ENCODE measurements around the gene STEEP1.
"Not testable (repeated sequence)": the region's sequence is repeated elsewhere in the genome, so short reads cannot be mapped to it uniquely, and the experiment has no call there.

The STEEP1 gene

DNA sequence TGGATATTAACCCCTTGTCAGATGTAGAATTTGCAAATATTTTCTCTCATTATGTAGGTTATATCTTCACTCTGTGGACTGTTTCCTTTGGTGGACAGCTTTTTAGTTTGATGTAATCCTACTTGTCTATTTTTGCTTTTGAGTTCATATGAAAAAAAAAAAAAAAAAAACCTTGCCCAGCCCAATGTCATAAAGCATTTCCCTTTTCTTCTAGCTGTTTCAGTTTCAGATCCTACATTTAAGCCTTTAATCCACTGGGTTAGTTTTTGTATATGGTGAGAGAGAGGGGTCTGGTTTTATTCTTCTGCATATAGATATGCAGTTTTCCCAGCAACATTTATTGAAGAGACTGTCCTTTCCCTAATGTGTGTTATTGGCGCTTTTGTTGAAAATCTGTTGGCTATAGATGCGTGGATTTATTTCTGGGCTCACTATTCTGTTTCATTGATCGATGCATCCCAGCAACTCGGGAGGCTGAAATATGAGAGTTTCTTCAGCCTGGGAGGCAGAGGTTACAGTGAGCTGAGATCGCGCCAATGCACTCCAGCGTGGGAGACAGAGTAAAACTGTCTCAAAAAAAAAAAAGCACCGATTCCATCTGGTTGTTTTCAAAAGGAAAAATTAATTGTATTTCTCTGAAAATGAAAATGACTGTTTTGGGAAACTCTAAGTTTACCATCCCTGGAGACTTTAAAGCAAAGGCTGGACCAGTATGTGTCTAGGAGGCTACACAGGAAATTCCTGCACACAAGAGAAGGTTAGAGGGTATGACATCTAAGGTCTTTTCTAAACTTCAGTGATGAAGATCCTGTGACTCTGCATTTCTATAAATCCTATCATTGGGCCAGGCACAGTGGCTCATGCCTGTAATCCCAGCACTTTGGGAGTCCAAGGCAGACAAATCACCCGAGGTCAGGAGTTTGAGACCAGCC, 35.6 kb downstream of the STEEP1 start:
- DNase-seq: no peak

DNA sequence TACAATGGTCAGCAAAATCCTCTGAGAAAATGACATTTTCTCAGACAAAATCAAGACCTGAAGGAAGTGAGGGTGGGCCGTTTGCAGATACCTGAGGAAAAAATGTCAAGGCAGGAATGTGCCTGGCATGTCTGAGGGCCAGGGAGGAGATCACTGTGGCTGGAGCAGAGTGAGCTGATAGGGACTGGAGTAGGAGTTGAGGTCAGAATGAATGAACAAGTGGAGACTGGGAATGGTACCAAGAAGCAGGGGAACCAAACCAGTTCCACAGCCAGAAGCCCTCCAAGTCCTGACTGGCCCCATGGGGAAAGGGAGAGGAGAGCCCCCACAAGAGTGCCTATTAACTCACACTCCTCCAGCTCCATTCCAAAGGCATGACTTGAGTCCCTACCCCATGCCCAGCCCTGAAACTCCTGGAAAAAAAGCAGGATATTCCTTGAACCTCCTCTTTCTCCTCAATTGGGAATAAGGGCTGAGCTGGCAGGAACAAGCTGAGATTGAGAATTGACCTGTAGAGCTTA, 41.5 kb downstream of the STEEP1 start:
- no peak for DNase-seq

DNA sequence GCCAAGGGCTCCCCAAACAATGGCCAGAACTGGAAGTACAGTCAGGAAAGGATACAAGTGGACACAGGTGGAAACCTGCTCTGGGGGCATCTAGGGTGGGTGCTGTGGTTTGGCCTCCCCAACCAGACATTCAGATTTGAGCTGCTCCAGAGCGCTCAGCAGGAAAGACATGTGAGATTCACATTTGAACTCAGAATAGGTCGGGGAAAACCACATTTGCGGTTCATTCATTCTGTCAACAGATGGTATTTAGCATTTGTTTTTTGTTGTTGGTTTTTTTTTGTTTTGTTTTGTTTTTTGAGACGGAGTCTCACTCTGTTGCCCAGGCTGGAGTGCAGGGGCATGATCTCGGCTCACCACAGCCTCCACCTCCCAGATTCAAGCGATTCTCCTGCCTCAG, 44.0 kb downstream of the STEEP1 start:
- DNase-seq: no peak

DNA sequence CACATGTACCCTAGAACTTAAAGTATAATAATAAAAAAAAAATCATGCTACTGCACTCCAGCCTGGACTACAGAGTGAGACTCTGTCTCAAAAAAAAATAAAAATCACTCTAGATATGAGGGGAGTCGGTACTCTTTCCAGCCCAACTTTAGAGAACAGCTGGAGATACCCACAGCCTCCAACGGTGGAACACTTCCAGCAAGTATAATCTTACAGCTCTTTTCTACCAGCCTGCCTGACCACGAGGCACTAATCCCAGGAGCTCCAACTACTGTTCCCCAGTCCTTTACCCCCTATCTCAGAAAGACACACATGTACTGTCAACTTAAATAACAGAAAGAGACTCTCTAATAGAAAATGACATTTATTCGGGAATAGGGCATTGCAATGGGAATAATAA, 46.8 kb downstream of the STEEP1 start:
- DNase-seq: no peak

DNA sequence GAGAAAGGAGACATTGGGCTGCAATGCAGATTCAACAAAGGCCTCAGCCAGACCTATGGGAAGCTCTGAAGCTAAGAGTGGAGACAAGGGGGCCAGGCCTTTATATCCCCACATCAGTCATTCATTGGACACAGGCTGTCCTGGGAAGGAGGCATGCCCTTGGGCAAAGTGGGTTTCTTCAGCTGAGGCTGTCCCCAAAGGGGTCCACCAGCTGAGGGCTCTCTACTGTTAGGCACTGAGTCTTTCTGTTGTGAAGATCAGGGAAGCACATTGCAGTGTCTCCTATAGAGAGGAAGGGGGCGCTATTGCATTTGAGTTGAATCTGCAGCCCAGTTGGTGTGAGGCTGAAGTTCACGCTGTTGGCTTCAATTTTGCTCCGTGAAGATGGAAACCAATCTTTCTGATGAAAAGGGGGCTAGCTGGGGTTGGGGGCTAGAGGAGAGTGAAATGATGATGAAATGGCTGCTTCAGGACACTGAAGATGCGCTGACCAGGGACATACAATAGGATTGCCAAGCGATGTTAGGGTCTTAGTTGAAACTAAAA, 49.0 kb downstream of the STEEP1 start:
- peak; percentile 12 for DNase-seq

DNA sequence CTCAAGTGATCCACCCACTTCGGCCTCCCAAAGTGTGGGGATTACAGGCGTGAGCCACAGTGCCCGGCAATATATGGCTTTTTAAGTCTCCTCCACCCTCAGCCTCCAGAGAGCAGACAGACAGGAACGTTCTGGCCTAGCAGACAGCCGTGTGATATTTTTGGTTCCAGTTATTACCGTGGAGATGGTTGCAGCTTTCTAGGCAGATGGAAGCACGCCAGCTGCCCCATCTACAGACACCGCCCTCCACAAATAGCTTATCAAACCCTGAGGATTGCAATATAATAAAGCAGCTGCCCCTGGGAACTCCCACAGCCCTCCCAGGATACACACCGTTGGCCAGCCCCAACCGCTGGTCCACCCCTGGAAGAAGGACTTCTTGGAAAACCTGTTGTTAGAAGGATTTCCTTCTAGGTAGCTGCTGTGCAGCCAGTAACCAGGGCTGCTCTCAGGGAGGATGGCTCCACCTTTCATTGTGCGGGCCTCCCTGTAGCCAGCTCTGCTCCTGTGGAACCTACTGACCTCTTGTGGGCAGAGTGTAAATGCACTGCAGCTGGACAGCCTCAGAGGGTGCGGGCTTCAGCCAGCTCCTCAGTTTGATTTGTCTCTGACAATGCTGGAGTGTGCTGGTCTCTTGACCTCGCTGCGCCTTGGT, 52.9 kb downstream of the STEEP1 start:
- no peak for DNase-seq

DNA sequence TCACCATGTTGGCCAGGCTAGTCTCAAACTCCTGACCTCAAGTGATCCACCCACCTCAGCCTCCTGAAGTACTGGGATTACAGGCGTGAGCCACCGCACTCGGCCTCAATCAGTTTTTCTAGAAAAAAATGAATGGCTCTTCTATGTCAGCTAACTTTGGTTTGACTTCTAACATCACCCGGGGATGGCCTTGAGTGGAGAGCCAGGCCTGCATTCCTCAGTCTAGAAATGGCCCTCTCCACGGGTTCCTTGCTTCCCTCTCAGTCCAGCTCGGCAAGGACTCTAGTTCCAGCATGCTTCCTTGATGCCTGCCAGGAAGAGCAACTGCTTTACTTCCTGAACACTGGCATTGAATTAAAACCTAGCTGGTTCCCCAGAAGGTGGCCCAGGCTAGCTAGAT, 58.0 kb downstream of the STEEP1 start:
- no peak for DNase-seq

DNA sequence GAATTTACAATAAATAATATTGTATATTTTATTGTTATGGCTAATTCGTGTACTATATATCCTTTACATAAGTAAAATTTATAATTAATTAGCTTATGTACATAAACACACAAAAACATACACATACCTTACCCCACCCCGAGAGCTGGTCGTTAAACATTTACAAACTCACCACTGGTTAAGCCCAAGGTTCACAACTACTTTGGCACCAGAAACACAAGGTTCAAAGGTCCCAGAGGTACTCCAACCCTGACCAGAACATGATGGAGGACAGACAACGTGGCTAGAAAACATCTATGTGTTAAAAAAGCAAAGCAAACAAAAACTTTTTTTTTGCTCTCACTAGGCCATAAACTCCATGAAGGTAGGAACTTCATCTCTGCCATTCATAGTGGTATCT, 59.3 kb downstream of the STEEP1 start:
- DNase-seq: no peak

DNA sequence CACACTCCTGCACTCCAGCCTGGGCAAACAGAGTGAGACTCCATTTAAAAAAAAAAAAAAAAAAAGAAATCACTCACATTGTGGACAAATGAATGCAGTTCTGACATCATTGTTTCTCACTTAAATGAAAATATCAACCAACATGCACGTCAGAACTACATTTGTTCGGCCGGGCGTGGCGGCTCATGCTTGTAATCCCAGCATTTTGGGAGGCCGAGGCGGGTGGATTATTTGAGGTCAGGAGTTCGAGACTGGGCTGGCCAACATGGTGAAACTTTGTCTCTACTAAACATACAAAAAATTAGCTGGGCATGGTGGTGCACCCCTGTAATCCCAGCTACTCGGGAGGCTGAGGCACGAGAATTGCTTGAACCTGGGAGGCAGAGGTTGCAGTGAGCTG, 60.1 kb downstream of the STEEP1 start:
- not testable (repeated sequence) for DNase-seq

DNA sequence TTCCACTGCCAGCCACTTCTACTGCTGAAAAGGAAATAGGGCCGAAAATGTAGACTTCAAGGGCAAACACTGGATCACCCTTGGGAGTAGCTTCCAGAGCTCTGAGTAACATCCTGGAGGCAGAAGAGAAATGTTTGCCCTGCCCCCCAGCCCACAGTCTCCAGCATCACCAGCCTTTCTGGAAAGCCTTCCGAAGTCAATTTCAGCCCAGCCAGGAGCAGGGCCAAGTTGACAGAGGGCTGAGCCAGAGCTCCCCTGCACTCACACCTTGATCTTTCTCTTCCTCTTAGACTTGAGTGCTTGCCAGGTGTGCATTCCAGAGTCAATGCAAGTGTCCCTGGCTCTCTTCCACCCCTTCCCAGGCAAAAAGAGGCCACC, 61.7 kb downstream of the STEEP1 start:
- no peak for DNase-seq

DNA sequence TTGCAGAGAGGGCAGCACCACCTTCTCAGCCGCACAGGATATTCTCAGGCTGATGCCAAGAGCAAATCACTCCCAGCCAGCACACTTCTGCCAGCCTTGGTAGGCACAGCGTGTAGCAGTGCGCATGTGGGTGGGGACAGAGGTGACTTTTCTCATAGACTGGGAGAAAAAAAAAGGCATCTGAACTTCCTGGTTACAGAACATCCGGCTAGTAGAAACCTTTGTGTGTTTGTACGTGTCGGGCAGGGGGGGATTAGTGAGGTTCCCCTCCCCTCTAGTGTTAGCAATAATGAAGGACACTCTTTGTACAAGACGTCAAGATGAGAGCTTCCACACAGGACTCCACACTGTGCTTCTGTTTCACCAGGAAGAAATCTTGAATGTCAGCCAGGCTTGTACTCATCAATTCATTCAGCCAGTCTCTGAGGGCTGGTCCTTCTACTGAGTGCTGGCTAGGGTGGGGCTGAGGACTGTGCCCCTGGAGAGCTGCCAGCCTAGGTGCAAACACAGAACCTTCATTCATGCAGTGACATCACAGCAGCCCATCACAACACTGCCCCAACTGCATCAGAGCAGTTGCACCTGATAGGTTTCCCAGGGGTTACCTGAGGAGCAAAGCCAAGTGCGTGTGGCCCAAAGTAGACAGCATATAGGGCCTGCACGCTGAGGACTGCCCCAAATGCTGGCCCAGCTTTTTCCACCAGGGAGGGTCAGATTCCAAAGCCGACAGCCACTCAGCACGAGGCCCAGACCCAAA, 62.3 kb downstream of the STEEP1 start:
- no peak for DNase-seq

DNA sequence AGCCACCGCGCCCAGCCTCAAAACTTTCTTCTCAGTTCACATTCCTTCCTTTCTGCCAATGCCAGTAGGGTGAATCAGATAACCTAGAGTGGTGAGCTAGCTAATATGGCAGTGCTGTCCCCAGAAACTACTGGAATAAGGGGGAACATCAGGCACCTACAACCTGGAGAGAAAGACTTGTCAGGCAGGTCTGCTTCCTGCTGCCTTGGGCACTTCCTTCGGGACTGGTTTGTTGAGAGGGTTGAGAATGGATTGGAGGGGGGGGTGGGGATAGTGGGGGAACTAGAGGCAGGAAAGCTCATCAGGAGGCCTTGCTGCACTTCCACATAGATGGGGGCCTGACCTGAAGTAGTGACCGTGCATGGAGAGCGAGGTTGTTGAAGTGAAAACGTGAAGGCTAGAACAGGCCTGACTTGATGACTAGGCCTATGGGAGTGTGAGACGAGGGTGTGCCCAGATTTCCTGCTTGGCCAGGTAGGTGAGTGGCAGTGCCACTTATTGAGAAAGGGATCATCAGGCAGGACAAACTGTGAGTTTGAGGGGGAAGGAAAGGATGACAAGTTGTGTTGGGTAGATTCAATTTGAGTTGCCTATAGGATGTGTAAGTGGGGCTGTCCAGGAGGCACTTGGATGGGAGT, 63.6 kb downstream of the STEEP1 start:
- DNase-seq: no peak

DNA sequence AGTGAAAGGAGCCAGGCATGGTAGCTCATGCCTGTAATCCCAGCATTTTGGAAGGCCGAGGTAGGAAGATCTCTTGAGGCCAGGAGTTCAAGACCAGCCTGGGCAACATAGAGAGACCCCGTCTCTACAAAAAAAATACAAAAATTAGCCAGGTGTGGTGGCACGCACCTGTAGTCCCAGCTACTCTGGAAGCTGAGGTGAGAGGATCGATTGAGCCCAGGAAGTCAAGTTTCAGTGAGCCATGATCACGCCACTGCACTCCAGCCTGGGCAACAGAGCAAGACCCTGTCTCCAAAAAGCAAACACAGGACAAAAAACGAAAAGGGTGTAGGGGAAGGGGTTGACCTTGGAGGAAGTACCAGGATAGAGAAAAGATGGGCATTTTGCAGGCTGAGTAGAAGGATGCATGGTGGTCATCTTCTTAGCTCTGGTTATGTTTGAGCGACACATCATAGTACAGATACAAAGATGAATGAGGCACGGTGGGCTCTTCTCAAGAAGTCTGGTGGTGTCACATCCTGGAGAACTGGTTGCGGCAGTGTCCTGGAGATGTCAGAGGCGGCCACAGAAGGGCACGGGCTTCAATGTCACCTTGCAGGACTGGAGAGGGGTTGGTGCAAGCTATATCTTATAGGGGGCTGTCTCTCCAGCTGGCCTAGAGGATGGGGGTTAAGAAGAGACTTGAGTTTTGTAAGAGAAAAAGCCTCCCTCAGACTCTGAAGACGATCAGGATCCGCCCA, 65.0 kb downstream of the STEEP1 start:
- no peak for DNase-seq

DNA sequence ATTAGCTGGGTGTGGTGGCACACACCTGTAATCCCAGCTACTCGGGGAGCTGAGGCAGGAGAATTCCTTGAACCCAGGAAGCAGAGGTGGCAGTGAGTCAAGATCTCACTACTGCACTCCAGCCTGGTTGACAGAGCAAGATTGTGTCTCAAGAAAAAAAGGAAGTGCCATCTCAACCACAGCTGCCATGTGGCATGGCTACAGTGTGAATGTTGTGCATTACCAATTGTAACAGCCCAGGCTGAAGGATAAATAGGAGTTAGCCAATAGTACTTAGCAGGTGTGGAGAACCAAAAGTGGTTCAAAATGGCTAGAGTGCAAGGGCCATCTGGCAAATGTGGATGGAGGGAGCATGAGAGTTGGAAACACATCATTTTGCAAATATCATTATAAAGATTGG, 68.0 kb downstream of the STEEP1 start:
- no peak for DNase-seq

DNA sequence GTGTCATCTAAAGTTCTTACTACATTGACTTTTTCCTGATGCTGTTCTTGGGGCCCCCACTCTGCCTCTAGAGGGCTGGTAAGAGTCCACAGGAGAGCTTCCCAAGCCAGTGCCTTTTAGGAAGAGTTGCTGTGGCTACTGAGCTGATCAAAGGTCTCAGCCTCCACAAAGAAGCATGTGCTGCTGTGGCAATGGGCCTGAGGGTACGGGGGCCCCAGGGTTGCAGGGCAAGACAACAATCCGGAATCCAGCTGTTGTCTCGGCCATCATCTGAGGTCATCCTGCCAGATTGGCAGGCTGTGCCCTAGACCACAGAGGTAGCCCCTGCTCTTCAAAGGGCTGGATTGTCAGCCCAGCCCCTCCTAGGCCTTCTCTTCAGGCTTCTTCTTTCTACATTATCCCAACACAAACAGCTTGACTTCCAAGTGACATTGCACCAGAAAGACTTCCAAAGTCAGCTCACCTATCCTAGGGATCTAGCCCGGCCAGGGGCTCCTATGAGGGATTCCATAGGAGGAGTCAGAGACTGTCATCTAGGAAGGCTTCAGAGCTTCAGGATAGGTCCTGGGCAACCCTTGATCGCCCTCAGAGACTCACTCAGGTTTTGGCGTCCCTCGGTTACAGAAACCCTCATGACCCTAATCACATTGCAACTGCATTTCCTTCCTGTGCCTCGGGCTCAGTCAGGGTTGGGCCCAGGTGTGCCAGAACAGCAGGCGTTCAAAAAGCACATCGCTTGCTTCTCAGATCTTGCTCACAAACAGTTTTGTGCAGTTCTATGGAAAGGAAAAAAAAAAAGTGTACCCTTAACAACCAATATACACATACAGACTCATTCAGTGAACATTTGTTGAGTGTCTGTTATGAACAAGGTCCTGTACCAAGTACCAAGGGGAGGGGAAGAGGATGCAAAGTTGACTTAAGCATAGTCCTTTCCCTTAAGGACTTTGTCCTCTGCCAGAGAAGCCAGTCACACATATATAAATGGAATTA, 69.2 kb downstream of the STEEP1 start:
- DNase-seq: no peak

DNA sequence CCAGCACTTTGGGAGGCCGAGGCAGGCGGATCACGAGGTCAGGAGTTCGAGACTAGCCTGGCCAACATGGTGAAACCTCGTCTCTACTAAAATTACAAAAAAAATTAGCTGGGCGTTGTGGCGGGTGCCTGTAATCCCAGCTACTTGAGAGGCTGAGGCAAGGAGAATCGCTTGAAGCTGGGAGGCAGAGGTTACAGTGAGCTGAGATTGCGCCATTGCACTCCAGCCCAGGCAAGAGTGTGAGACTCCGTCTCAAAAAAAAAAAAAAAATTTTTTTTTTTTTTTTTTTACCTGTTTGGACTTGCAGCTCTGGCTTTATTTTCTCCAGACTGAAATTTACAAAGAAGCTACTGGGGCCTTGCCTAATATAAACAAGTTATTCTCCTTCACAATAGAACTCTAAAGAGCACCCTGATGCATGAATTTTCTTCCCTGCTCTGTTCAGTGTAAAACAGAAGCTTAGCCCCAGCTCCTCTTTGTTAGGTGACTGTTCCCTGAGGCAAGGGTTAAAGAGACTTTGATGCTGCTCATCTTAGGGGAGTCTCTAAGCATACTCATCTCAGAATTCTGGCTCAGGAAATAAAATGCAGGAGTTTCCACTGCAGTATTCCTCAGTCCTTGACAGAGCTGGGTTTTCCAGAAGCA, 71.2 kb downstream of the STEEP1 start:
- DNase-seq: not testable (repeated sequence)

DNA sequence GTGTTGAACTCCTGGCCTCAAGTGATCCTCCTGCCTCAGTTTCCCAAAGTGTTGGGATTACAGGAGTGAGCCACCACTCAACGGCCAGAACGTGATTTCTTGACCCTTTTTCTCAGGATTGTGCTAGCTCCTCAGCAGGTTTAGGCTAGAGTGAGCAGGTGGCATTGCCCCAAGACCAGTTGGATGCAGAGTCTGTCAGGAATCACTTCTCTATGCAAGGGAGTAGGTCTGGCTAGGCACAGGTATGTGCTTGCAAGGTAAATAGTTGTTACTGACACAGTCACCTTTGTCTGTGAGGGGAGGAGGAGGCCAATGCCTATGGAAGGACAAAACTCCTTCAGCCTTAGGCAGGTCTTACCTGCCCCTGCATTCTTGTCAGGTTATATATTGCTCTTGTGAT, 72.7 kb downstream of the STEEP1 start:
- DNase-seq: no peak

DNA sequence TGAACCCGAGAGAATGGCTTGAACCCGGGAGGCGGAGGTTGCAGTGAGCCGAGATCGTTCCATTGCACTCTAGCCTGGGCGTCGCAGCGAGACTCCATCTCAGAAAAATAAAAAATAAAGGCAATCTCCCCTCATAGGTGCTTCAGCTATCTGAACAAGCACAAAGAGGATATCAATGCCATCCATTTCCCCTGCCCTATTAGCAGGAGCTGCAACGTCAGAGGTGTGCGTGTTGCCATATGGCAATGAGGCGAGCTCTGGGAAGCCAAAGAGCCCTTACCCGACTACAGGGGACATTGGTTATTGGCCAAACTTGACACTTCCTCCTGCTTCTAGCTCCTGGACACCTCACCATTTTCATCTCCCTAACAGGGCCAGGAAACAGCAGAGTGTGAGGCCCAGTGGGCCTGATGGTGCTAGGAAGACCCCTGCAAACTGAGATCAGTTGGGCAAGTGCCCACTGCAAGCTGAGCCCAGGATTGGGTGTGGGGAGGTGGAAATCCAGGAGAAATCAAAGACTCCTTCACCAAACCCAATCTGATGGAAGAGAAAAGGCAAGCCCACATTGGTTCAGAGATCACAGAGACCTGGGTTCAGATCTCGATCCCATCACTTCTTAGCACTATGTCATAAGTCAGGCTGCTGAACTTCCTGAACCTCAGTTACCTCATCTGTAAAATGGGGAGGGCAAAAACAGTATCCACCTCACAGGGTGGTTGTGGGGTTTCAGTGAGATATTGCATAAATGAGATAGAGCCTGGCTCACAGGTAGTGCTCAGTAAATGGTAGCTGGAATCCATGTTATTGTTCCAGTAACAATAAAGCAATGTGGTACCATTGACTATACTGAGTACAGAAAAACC, 75.8 kb downstream of the STEEP1 start:
- no peak for DNase-seq

DNA sequence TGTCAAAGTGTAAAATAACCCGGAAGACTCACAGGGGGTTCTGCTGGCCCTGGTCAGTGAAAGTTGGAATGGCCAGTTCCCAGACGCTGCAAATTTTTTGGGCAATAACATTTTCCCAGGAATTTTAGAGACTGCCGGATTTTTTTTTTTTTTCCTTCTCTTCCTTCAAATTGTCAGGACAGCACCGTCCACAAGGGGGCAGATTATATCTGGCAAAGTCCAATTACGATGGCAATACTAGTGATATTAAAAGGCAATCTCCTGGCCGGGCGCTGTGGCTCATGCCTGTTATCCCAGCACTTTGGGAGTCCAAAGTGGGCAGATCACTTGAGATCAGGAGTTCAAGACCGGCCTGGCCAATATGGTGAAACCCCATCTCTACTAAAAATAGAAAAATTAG, 76.5 kb downstream of the STEEP1 start:
- no peak for DNase-seq
